ENCODE results near the gene NPPB.

NPPB gene

DNA sequence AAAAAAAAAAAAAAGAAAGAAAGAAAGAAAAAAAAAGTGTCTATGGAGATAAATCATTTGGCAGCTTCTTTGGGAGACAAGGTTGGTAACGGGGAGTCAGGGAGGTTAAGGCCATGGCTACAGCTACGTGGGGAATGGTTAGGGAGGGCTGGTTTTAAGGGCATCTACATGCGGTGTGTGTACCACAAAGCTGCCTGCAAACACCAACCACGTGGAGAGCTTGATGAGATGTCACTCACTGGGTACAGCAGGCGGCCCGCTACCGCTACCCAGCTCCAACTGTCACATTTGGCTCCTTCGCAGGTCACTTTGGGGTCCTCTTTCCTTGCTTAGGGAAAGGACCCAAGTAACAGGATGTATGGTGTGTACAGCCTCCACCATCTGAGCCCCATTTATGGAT lies 4.2 kb downstream of the NPPB start:
- H3K4me2 ChIP-seq (ENCODE audit: low read depth, low read length, poor library complexity, severe bottlenecking), result no peak overlapping the region
- no peak overlapping the region for H3K27ac ChIP-seq (ENCODE audit: low read depth, low read length)
- no peaks in the 10 kb centered on the region for H4K20me1 ChIP-seq (ENCODE audit: low read depth, low read length)
- no peak overlapping the region for H3K9ac ChIP-seq (ENCODE audit: low read length)
- H3K9me2 ChIP-seq (replicated peaks; ENCODE audit: insufficient read depth, low read length), result no peaks in the 10 kb centered on the region
- H3F3A ChIP-seq (ENCODE audit: insufficient read depth), result no peaks in the 10 kb centered on the region
- H3K9me3 ChIP-seq (ENCODE audit: insufficient read depth, low read length), result no peaks in the 10 kb centered on the region
- H3K4me3 ChIP-seq (ENCODE audit: insufficient read depth, low read length, poor library complexity, severe bottlenecking), result no peak overlapping the region
- H3K36me3 ChIP-seq (ENCODE audit: low read length), result no peaks in the 10 kb centered on the region
- TF ChIP-seq, protein P1, sequence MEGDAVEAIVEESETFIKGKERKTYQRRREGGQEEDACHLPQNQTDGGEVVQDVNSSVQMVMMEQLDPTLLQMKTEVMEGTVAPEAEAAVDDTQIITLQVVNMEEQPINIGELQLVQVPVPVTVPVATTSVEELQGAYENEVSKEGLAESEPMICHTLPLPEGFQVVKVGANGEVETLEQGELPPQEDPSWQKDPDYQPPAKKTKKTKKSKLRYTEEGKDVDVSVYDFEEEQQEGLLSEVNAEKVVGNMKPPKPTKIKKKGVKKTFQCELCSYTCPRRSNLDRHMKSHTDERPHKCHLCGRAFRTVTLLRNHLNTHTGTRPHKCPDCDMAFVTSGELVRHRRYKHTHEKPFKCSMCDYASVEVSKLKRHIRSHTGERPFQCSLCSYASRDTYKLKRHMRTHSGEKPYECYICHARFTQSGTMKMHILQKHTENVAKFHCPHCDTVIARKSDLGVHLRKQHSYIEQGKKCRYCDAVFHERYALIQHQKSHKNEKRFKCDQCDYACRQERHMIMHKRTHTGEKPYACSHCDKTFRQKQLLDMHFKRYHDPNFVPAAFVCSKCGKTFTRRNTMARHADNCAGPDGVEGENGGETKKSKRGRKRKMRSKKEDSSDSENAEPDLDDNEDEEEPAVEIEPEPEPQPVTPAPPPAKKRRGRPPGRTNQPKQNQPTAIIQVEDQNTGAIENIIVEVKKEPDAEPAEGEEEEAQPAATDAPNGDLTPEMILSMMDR (IDR thresholded peaks at IDR 0.05; ENCODE audit: insufficient read depth, low read length, poor library complexity, severe bottlenecking), result no peak
- no peak for TF ChIP-seq EZH2phosphoT487 (conservative IDR thresholded peaks at IDR 0.05; ENCODE audit: low read length)
- H2AFZ ChIP-seq (ENCODE audit: low read depth, low read length, severe bottlenecking), result no peak overlapping the region
- H3K27me3 ChIP-seq (ENCODE audit: low read length), result no peaks in the 10 kb centered on the region
- H3K79me2 ChIP-seq (ENCODE audit: insufficient read depth, low read length), result no peaks in the 10 kb centered on the region

DNA sequence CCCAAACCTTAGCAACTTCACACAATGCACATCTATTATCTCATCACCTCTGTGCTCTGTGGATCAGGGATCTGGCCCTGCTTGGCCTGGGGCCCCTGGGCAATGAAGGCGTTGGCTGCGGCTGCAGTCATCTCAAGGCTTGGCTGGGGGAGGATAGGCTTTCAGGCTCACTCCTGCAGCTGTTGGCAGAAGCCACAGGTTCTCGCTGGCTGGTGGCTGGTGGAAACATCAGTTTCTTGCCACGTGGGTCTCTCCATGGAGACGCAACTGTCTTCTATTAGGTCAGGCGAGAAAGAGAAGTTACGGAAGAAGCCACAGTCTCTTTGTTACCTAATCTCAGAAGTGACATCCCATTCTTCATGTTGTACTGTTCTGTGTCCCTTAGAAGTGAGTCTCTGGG lies 7.6 kb downstream of the NPPB start:
- Histone ChIP-seq H3K4me2 (ENCODE audit: low read depth, low read length, poor library complexity, severe bottlenecking) (no peak overlapping the region), H3K27me3 (ENCODE audit: low read length) (no peaks in the 10 kb centered on the region), H3K9me3 (ENCODE audit: insufficient read depth, low read length) (no peaks in the 10 kb centered on the region), H3F3A (ENCODE audit: insufficient read depth) (no peaks in the 10 kb centered on the region), H3K9ac (ENCODE audit: low read length) (no peak overlapping the region), H4K20me1 (ENCODE audit: low read depth, low read length) (no peaks in the 10 kb centered on the region; the same call in 1 of the 2 replicates), H3K4me3 (ENCODE audit: insufficient read depth, low read length, poor library complexity, severe bottlenecking) (no peak overlapping the region), H3K27ac (ENCODE audit: low read depth, low read length) (no peak overlapping the region), H3K79me2 (ENCODE audit: insufficient read depth, low read length) (no peaks in the 10 kb centered on the region), H3K36me3 (ENCODE audit: low read length) (no peaks in the 10 kb centered on the region), H2AFZ (ENCODE audit: low read depth, low read length, severe bottlenecking) (no peak overlapping the region), H3K9me2 (replicated peaks; ENCODE audit: insufficient read depth, low read length) (no peaks in the 10 kb centered on the region)
- TF ChIP-seq, protein P1 (IDR thresholded peaks at IDR 0.05; ENCODE audit: insufficient read depth, low read length, poor library complexity, severe bottlenecking), result no peak
- TF ChIP-seq EZH2phosphoT487 (conservative IDR thresholded peaks at IDR 0.05; ENCODE audit: low read length), result no peak

DNA sequence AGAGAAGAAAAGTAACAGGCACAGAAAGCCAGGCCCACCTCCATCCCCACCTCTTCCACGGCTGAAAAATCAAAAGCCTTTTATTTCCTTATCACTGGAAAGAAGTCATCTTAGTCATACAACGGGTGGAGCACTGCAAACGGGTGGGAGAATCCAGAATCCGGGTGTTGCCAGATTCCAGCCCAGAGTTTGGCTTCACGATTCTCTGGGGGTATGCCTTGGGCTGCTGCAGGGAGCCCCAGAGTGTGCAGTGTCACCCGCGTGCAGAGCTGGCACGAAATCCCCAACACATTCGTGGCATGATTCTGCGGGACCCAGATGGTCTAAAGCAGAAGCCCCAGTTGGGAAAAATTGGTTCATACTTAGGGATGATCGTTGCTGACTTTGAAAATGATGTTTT lies 8.6 kb downstream of the NPPB start:
- Histone ChIP-seq H3K27me3 (ENCODE audit: low read length) (no peaks in the 10 kb centered on the region), H3K9me2 (replicated peaks; ENCODE audit: insufficient read depth, low read length) (no peaks in the 10 kb centered on the region), H2AFZ (ENCODE audit: low read depth, low read length, severe bottlenecking) (no peak overlapping the region), H3K9me3 (ENCODE audit: insufficient read depth, low read length) (no peaks in the 10 kb centered on the region), H3K4me2 (ENCODE audit: low read depth, low read length, poor library complexity, severe bottlenecking) (no peak overlapping the region), H3F3A (ENCODE audit: insufficient read depth) (no peaks in the 10 kb centered on the region), H3K27ac (ENCODE audit: low read depth, low read length) (no peak overlapping the region), H3K36me3 (ENCODE audit: low read length) (no peaks in the 10 kb centered on the region), H3K9ac (ENCODE audit: low read length) (no peak overlapping the region), H3K79me2 (ENCODE audit: insufficient read depth, low read length) (no peaks in the 10 kb centered on the region), H3K4me3 (ENCODE audit: insufficient read depth, low read length, poor library complexity, severe bottlenecking) (no peak overlapping the region), H4K20me1 (ENCODE audit: low read depth, low read length) (no peaks in the 10 kb centered on the region; the same call in 1 of the 2 replicates)
- TF ChIP-seq, protein P1 (IDR thresholded peaks at IDR 0.05; ENCODE audit: insufficient read depth, low read length, poor library complexity, severe bottlenecking), result no peak
- no peak for TF ChIP-seq EZH2phosphoT487 (conservative IDR thresholded peaks at IDR 0.05; ENCODE audit: low read length)

DNA sequence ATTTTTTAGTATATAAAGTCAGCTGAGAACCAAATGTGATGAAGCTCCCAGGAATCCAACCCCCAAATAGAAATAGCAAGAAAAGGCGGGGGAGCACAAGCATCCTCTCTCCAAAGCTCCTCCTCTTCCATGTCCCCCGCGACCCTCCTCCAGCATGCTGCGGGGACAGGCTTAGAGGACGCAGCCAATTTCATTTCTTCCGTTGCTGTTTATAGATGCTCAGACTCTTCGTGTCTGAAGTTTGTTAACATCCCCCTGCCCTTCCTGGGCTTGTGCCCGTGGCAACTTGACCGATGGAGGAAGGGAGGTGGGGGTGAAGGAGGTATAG lies 10.4 kb downstream of the NPPB start:
- H3K4me3 ChIP-seq (ENCODE audit: insufficient read depth, low read length, poor library complexity, severe bottlenecking), result no peak overlapping the region
- H3K79me2 ChIP-seq (ENCODE audit: insufficient read depth, low read length), result no peaks in the 10 kb centered on the region

More for the DNA sequence above, 10.4 kb downstream of the NPPB start:
- Histone ChIP-seq H2AFZ (ENCODE audit: low read depth, low read length, severe bottlenecking) (no peak overlapping the region), H3K9me3 (ENCODE audit: insufficient read depth, low read length) (no peaks in the 10 kb centered on the region), H3K27ac (ENCODE audit: low read depth, low read length) (no peak overlapping the region), H3F3A (ENCODE audit: insufficient read depth) (no peaks in the 10 kb centered on the region), H3K27me3 (ENCODE audit: low read length) (no peaks in the 10 kb centered on the region), H3K9me2 (replicated peaks; ENCODE audit: insufficient read depth, low read length) (no peaks in the 10 kb centered on the region), H3K9ac (ENCODE audit: low read length) (no peak overlapping the region), H4K20me1 (ENCODE audit: low read depth, low read length) (no peaks in the 10 kb centered on the region; the same call in 1 of the 2 replicates), H3K36me3 (ENCODE audit: low read length) (no peaks in the 10 kb centered on the region), H3K4me2 (ENCODE audit: low read depth, low read length, poor library complexity, severe bottlenecking) (no peak overlapping the region)
- TF ChIP-seq EZH2phosphoT487 (conservative IDR thresholded peaks at IDR 0.05; ENCODE audit: low read length), result no peak
- TF ChIP-seq, protein P1 (IDR thresholded peaks at IDR 0.05; ENCODE audit: insufficient read depth, low read length, poor library complexity, severe bottlenecking), result no peak
